HG02852 (cell line): ENCODE results near the gene ITPA.
"Not testable (repeated sequence)": the region's sequence is repeated elsewhere in the genome, so short reads cannot be mapped to it uniquely, and the experiment has no call there.

ENCODE experiments used
- ATAC-seq: cut with Tn5 transposase; IDR thresholded peaks from one replicate; pipeline ENCODE4 v1.9.1; 2021; ENCODE audit warnings: mild to moderate bottlenecking, moderate library complexity; ENCODE audit not compliant: unreplicated experiment

The ITPA gene

GRCh38 chr20:3172933-3173609 is 36.2 kb upstream of the ITPA start, which contains the start of gene LZTS3:
TSS of gene LZTS3 (minus strand) at chr20:3173549. CDS start at chr20:3167163, 6,386 bp downstream.
- peak; percentile 51 for ATAC-seq

GRCh38 chr20:3173610-3174441 is 35.5 kb upstream of the ITPA start:
- peak; percentile 88 for ATAC-seq

GRCh38 chr20:3174442-3175261 is 34.6 kb upstream of the ITPA start:
- no peak for ATAC-seq

- ATAC-seq = no peak
Measured at GRCh38 chr20:3175270-3175669, 34.0 kb upstream of the ITPA start.

- no peak for ATAC-seq
Measured at GRCh38 chr20:3177746-3178485, 31.4 kb upstream of the ITPA start.

- no peak for ATAC-seq
Measured at GRCh38 chr20:3180319-3180718, 29.0 kb upstream of the ITPA start.

- ATAC-seq = no peak
Measured at GRCh38 chr20:3181270-3181669, 28.0 kb upstream of the ITPA start.

GRCh38 chr20:3182429-3182828 is 26.9 kb upstream of the ITPA start:
- ATAC-seq = not testable (repeated sequence)

- ATAC-seq = no peak
Measured at GRCh38 chr20:3183896-3184612, 25.2 kb upstream of the ITPA start.

GRCh38 chr20:3187861-3188260 is 21.4 kb upstream of the ITPA start:
- ATAC-seq = not testable (repeated sequence)

GRCh38 chr20:3188823-3189413 is 20.4 kb upstream of the ITPA start:
- no peak for ATAC-seq

GRCh38 chr20:3189561-3190131 is 19.7 kb upstream of the ITPA start:
- no peak for ATAC-seq

- ATAC-seq = no peak
Measured at GRCh38 chr20:3190681-3191111, 18.6 kb upstream of the ITPA start.

- ATAC-seq = no peak
Measured at GRCh38 chr20:3192226-3193015, 16.9 kb upstream of the ITPA start.

- ATAC-seq = no peak
Measured at GRCh38 chr20:3193806-3194616, 15.3 kb upstream of the ITPA start.

GRCh38 chr20:3194617-3195280 is 14.5 kb upstream of the ITPA start:
- ATAC-seq = no peak
